C4-2B (cell line): ENCODE results near the gene RAB11FIP2.

Experiments
- H3K27ac ChIP-seq: fragments of 450-650 bp; 2 replicates; pipeline ENCODE4 v1.5.1; 2017
- CTCF ChIP-seq: fragments of 450-650 bp; conservative IDR thresholded peaks from 2 replicates; pipeline ENCODE4 v1.5.1; 2017; ENCODE audit warnings: mild to moderate bottlenecking
- ZFX ChIP-seq: fragments of 450-650 bp; IDR thresholded peaks from 2 replicates; pipeline ENCODE4 v1.6.1; 2017

RAB11FIP2 gene

GRCh38 chr10:118045158-118045836 lies 1.4 kb downstream of the RAB11FIP2 start:
- TF ChIP-seq ZFX (no peak), CTCF (no peak)
- H3K27ac ChIP-seq, result no peak overlapping the region

GRCh38 chr10:118042827-118043242 lies 3.9 kb downstream of the RAB11FIP2 start:
- TF ChIP-seq CTCF (no peak), ZFX (no peak)
- H3K27ac ChIP-seq, result no peak overlapping the region

- H3K27ac ChIP-seq, result no peak overlapping the region
- TF ChIP-seq ZFX (no peak), CTCF (no peak)
These were observed 4.4 kb downstream of the RAB11FIP2 start for GRCh38 chr10:118042336-118042735.

- H3K27ac ChIP-seq, result no peak overlapping the region
- no peak for TF ChIP-seq ZFX
- no peak for TF ChIP-seq CTCF
These were observed 5.4 kb downstream of the RAB11FIP2 start for GRCh38 chr10:118041316-118041715.

- H3K27ac ChIP-seq, result no peak overlapping the region
- TF ChIP-seq ZFX, result no peak
- no peak for TF ChIP-seq CTCF
These were observed 10.4 kb downstream of the RAB11FIP2 start for GRCh38 chr10:118036281-118036875.

GRCh38 chr10:118035354-118036005 lies 11.3 kb downstream of the RAB11FIP2 start:
- no peak overlapping the region for H3K27ac ChIP-seq
- TF ChIP-seq CTCF (no peak), ZFX (no peak)

- no peak overlapping the region; the same call in 1 of the 2 replicates for H3K27ac ChIP-seq
- TF ChIP-seq CTCF, result no peak
These were observed 11.9 kb downstream of the RAB11FIP2 start for GRCh38 chr10:118034791-118035261.
